Hematopoietic multipotent progenitor cell treated with erythropoietin and hydrocortisone succinate and interleukin-3 and kit ligand, for 17 days (in vitro differentiated cells): ENCODE measurements around the gene CHCHD4.
"Not testable (repeated sequence)": the region's sequence is repeated elsewhere in the genome, so short reads cannot be mapped to it uniquely, and the experiment has no call there.

ENCODE experiments used
- DNase-seq: peaks from one replicate; pipeline ENCODE4 v3.0.0-alpha.2; 2015; ENCODE audit warnings: low spot score

The CHCHD4 gene

GRCh38 chr3:14119651-14120050 is 5.0 kb downstream of the CHCHD4 start:
- DNase-seq, result no peak

GRCh38 chr3:14118400-14119381 is 6.0 kb downstream of the CHCHD4 start:
- DNase-seq, result no peak

- DNase-seq, result no peak
These were observed 6.9 kb downstream of the CHCHD4 start for GRCh38 chr3:14117468-14118399.

- DNase-seq, result no peak
These were observed 10.6 kb downstream of the CHCHD4 start for GRCh38 chr3:14113965-14114635.

GRCh38 chr3:14110699-14111098 is 14.0 kb downstream of the CHCHD4 start:
- DNase-seq, result no peak

GRCh38 chr3:14109821-14110220 is 14.8 kb downstream of the CHCHD4 start:
- not testable (repeated sequence) for DNase-seq

GRCh38 chr3:14097616-14098391 is 26.9 kb downstream of the CHCHD4 start:
- DNase-seq, result no peak

GRCh38 chr3:14096742-14097141 is 27.9 kb downstream of the CHCHD4 start:
- DNase-seq, result no peak

- no peak for DNase-seq
These were observed 30.8 kb downstream of the CHCHD4 start for GRCh38 chr3:14093831-14094230.

GRCh38 chr3:14092464-14092863 is 32.2 kb downstream of the CHCHD4 start:
- DNase-seq, result no peak

GRCh38 chr3:14091959-14092358 is 32.7 kb downstream of the CHCHD4 start:
- not testable (repeated sequence) for DNase-seq

GRCh38 chr3:14087461-14087860 is 37.2 kb downstream of the CHCHD4 start:
- not testable (repeated sequence) for DNase-seq

GRCh38 chr3:14082108-14082657 is 42.5 kb downstream of the CHCHD4 start:
- no peak for DNase-seq

- no peak for DNase-seq
These were observed 47.4 kb downstream of the CHCHD4 start for GRCh38 chr3:14077310-14077709.

GRCh38 chr3:14075233-14075632 is 49.4 kb downstream of the CHCHD4 start:
- not testable (repeated sequence) for DNase-seq

GRCh38 chr3:14064910-14065309 is 59.8 kb downstream of the CHCHD4 start:
- no peak for DNase-seq

- no peak for DNase-seq
These were observed 61.5 kb downstream of the CHCHD4 start for GRCh38 chr3:14063152-14063551.
